GM08714 (cell line): Measurements from ENCODE around the gene RBL1.
"Not testable (repeated sequence)": the region's sequence is repeated elsewhere in the genome, so short reads cannot be mapped to it uniquely, and the experiment has no call there.

Source experiments
- H3K4me3 ChIP-seq: fragments of 200-500 bp; sonication (Bioruptor generic); 2 replicates; pipeline ENCODE4 v1.5.1; 2014; ENCODE audit warnings: mild to moderate bottlenecking, low read length, inconsistent platforms
- ZNF274 ChIP-seq: IDR thresholded peaks from 2 replicates; pipeline ENCODE4 v1.6.1; 2012; ENCODE audit warnings: mild to moderate bottlenecking, low read depth, low read length

RBL1 gene

DNA sequence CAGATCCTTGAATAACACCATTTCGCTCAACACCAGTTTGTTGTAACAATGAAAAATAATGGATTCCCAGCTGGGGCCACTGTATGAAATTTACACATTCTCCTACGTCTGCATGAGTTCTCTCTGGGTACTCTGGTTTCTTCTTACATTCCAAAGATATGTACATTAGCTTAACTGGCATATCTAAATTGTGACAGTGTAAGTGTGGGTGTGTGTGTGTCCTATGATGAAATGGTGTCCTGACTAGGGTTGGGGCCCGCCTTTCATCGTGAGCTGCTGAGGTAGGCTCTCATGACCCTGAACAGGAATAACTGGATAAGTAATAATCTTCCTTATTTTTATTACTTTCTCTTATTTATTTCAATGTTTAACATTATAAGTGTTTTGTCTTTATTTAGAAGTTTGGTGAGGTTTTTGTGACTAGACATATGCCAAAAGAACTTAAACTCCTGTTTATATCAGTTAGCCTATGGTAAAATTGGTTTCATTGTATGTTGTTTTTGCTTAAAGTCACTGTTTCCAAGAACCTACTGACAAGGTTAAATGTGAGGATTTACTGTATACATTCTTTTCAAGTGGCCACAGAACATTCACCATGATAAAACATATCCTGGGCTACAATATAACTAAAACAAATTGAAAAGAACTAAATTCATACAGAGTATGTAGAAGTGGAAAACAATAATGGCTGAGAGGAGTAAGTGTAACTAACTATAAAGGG, 42.4 kb downstream of the RBL1 start:
- H3K4me3 ChIP-seq = no peak overlapping the region
- TF ChIP-seq ZNF274 = no peak

DNA sequence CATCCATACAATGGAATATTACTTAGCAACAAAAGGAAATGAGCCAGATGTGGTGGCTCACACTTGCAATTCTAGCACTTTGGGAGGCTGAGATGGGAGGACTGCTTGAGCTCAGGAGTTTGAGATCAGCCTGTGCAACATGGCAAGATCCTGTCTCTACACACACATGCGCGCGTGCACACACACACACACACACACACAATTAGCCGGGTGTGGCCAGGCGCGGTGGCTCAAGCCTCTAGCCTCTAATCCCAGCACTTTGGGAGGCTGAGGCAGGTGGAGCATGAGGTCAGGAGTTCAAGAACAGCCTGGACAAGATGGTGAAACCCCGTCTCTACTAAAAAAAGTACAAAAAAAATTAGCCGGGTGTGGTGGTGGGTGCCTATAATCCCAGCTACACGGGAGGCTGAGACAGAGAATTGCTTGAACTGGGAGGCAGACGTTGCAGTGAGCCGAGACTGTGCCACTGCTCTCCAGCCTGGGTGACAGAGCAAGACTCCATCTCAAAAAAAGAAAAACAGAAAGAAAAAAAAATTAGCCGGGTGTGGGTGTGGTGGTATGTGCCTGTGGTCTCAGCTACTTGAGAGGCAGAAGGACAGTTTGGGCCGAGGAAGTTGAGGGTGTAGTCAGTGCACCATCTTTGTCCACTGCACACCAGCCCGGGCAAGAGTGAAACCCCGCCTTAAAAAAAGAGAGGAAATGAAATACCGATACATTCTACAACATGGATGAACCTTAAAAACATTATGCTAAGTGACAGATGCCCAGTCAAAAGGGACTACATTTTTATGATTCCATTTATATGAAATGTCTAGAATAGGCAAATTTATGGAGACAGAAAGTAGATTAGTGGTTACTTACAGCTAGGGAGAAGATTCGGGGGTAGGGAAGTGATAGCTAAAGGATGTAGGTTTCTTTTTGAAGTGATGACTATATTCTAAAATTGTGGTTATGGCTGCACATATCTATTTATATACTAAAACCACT, 52.5 kb downstream of the RBL1 start:
- no peak for TF ChIP-seq ZNF274
- H3K4me3 ChIP-seq = peak overlapping the region; percentile 37; the same call in 1 of the 2 replicates

DNA sequence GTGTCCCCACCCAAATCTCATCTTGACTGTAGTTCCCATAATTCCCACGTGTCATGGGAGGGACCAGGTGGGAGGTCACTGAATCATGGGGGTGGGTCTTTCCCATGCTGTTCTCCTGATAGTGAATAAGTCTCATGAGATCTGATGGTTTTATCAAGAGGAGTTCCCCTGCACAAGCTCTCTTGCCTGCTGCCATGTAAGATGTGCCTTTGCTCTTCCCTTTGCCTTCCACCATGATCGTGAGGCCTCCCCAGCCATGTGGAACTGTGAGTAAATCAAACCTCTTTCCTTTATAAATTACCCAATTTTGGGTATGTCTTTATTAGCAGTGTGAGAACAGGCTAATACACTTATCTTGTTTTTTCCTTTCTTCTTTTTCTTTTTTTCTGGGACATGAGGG, 56.4 kb downstream of the RBL1 start:
- H3K4me3 ChIP-seq = not testable (repeated sequence)

DNA sequence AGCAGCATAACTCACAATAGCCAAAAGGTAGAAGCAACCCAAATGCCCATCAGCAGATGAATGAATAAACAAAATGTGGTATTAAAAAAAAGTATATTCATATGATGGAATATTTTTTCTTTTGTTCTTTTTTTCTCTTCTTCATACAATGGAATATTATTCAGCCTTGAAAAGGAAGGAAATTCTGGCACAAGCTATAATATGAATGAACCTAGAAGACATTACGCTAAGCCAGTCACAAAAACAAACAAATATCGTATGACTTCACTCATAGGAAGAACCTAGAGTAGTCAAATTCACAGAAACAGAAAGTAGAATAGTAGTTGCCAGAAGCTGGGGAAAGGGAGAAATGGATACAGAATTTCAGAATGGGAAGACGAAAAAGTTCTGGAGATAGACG, 63.7 kb downstream of the RBL1 start:
- H3K4me3 ChIP-seq = no peak overlapping the region
- no peak for TF ChIP-seq ZNF274

DNA sequence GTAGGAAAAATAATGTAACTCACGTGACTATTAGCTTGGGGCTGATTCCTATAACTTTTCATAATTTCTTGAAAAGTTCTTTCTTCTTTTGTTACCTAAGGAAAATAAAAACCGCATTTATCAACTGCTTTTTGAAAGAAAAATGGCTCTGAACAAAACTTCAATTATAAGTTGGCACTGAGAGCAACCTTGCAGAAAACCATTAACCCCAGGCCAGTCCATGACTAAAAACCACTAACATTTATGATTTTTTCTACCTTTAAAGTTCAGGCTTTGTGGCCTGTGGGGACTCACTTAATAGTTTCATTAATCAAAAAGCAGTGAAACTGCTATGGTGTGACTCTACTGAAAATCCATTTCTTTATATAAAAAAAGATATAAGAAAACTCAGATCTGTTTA, 75.2 kb downstream of the RBL1 start:
- no peak for TF ChIP-seq ZNF274
- H3K4me3 ChIP-seq = no peak overlapping the region

DNA sequence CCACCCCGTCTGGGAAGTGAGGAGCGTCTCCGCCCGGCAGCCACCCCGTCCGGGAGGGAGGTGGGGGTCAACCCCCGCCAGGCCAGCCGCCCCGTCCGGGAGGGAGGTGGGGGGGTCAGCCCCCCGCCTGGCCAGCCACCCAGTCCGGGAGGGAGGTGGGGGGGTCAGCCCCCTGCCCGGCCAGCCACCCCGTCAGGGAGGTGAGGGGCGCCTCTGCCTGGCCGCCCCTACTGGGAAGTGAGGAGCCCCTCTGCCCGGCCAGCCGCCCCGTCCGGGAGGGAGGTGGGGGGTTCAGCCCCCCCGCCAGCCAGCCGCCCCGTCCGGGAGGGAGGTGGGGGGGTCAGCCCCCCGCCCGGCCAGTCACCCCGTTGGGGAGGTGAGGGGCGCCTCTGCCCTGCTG, 83.2 kb downstream of the RBL1 start:
- H3K4me3 ChIP-seq = not testable (repeated sequence)

DNA sequence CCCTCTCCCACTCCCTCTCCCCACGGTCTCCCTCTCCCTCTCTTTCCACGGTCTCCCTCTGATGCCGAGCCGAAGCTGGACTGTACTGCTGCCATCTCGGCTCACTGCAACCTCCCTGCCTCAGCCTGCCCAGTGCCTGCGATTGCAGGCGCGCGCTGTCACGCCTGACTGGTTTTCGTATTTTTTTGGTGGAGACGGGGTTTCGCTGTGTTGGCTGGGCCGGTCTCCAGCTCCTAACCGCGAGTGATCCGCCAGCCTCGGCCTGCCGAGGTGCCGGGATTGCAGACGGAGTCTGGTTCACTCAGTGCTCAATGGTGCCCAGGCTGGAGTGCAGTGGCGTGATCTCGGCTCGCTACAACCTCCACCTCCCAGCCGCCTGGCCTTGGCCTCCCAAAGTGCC, 83.9 kb downstream of the RBL1 start:
- H3K4me3 ChIP-seq = not testable (repeated sequence)

DNA sequence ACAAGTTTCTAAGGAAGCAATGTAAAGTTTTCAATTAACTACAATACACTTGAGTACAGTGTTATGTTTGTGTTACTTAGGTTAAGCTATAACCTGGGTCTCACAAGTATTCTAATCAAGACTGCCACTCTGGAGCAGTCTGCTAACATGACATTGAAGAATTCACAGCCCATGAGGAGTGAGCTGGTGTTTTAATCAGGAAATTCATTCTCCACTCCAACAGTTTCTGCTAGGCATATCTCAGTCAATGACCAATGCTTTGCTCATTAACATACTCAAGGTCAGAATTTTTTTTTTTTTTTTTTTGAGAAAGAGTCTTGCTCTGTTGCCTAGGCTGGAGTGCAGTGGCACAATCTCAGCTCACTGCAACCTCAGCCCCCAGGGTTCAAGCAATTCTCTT, 84.7 kb downstream of the RBL1 start:
- no peak overlapping the region for H3K4me3 ChIP-seq
- TF ChIP-seq ZNF274 = no peak

DNA sequence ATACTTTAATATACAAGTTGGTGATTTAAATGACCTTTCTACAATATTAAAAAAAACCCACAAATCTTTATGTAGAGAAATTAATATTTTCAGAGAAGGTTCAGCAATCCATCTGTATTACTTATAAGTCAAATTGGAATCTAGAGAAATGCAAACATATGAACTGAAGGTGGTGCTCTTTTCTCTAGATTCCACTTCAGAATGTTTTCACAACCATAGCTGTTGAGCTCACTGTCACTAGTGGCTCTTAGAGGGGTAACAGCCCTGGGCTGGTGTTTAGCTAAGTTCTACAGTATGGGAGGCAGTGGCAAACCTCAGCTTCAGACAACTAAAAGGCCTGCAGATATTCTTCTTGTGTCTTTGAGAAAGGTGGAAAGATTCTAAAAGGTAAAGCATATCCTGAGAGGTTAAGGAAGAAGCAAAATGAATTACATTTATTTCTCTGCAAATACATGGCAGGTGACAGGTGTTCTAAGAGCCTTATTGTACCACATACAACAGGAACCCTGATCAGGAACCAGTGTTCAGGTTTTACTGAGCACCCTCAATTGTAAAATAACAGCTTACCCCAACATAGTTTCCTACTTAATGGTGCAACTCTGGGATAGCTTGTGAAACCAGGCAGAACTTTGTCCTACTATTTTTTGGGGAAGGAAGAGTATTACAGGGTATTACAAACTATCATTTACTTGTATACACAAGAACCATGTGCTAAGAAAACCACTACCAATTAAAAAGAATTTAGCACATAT, 87.7 kb downstream of the RBL1 start:
- H3K4me3 ChIP-seq = no peak overlapping the region
- TF ChIP-seq ZNF274 = no peak

DNA sequence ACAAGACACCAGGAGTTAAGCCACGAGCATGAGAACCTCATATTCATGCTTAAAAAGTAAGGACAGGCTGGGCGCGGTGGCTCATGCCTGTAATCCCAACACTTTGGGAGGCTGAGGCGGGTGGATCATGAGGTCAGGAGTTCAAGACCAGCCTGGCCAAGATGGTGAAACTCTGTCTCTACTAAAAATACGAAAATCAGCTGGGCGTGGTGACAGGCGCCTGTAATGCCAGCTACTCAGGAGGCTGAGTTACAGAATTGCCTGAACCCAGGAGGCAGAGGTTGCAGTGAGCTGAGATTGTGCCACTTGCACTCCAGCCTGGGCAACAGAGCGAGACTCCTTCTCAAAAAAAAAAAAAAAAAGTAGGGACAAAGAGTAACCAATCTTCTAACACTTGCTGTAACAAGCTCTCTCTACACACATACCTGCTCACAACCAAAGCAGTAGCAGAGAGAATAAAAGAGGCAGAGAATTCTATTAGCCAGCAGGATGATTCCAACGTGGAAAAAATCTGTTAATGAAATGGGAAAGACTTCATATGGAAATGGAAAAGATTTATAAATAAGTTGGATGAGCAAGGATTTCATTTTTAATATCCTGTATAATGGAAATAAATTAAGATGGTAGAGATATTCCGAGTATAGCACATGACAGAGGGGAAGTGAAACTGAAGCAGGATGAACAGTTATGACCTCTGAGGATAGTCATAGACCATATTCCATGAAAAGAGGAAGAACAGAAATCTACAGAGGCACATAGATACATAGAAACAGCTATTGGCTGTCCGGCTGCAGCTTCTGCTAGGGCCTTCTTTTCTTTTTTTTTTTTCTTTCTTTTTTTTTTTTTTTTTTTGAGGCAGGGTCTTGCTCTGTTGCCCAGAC, 90.5 kb downstream of the RBL1 start:
- H3K4me3 ChIP-seq = not testable (repeated sequence)

DNA sequence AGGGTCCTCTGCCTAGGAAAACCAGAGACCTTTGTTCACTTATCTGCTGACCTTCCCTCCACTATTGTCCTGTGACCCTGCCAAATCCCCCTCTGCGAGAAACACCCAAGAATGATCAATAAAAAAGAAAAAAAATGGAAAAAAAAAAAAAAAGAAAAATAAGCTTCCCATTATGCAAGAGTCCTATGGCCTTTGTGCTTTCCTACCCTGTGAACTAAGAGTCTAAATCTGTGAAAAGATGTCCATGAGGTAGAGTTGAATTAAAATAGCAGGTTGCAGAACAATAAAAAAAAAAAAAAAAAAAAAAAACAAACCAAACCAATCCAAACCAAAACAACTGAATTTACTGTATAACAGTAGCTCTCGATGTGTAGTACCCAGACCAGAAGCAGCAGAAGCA, 94.2 kb downstream of the RBL1 start:
- not testable (repeated sequence) for H3K4me3 ChIP-seq

DNA sequence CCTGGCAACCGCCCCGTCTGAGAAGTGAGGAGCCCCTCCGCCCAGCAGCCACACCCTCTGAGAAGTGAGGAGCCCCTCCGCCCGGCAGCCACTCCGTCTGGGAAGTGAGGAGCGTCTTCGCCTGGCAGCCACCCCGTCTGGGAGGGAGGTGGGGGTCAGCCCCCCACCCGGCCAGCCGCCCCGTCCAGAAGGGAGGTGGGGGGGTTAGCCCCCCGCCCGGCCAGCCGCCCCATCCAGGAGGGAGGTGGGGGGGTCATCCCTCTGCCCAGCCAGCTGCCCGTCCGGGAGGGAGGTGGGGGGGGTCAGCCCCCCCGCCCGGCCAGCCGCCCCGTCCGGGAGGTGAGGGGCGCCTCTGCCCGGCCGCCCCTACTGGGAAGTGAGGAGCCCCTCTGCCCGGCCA, 95.6 kb downstream of the RBL1 start:
- H3K4me3 ChIP-seq = not testable (repeated sequence)

DNA sequence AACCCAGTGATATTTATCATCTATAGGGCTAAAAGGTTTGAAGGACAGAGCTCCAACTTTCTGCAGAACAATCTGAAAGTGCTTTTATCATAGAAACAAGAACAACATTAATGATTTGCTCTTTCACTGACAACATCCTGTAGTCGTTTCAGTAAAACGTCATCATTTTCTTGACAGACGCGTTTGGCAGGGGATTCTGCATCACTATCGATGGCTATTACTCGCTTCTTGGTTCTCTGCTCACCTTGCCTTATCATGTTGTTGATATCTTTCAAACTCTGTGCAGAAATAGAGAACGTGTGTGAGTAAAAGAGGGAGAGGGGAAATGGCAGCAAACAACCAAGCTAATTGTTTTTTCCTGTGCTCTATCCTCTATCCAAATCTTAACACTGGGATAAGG, 97.1 kb downstream of the RBL1 start:
- H3K4me3 ChIP-seq = no peak overlapping the region
- TF ChIP-seq ZNF274 = no peak

DNA sequence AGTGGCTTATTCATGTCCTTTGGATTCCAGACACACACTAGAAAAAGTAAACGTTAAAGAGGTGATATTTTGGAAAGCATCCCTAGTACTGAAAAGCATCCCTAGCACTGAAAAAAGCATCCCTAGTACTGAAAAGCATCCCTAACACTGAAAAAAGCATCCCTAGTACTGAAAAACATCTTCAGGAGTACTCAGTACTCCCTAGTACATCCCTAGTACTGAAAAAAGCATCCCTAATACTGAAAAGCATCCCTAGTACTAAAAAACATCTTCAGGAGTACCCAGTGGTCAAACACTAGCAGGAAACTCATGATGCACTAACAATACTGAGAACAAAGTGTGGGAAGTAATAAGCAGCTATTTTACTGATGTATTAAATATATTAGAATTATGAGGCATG, 98.7 kb downstream of the RBL1 start:
- H3K4me3 ChIP-seq = no peak overlapping the region
- no peak for TF ChIP-seq ZNF274

DNA sequence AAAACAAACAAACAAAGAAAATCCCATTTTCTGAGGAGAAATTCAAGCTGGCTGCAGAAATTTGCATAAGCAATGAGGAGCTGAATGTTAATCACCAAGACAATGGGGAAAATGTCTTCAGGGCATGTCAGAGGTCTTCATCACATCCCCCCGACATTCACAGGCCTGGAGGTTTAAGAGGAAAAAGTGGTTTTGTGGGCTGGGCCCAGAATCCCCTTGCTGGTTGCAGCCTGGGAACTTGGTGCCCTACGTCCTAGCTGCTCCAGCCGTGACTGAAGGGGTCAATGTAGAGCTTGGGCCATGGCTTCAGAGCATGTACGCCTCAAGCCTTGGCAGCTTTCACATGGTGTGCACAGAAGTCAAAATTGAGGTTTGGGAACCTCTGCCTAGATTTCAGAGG, 101.6 kb downstream of the RBL1 start:
- not testable (repeated sequence) for H3K4me3 ChIP-seq
